Cardiac septum (tissue), 1 donor: ENCODE results near the gene ZSCAN23. TPM values are rescaled to one million over a fixed set of nuclear protein-coding genes. Genes with fewer than 3 reads are reported as not detected.
"Not testable (repeated sequence)": the region's sequence is repeated elsewhere in the genome, so short reads cannot be mapped to it uniquely, and the experiment has no call there.

Experiments used
- DNase-seq: peaks from one replicate; pipeline ENCODE4 v3.0.0-alpha.2; 2020; ENCODE audit warnings: low spot score
- intact Hi-C: fragments of 100-400 bp; cut with DNase I; formaldehyde crosslinking; loops from one replicate; pipeline ENCODE4 v1.14.0; 2022
- total RNA-seq: library from RNA; stranded (reverse); fragmentation: NEBNext Ultra II Directional; extraction: Animal tissue kit (Norgen Biotek cat#: 25700); gene quantifications from one replicate; pipeline ENCODE4 v1.2.1, GENCODE V29; 2021
- donor health status: DM: no; HTN: no; CAD: no.

ZSCAN23 gene
- total RNA-seq, 1 donor from 2014 or later: 1.6 TPM

DNA sequence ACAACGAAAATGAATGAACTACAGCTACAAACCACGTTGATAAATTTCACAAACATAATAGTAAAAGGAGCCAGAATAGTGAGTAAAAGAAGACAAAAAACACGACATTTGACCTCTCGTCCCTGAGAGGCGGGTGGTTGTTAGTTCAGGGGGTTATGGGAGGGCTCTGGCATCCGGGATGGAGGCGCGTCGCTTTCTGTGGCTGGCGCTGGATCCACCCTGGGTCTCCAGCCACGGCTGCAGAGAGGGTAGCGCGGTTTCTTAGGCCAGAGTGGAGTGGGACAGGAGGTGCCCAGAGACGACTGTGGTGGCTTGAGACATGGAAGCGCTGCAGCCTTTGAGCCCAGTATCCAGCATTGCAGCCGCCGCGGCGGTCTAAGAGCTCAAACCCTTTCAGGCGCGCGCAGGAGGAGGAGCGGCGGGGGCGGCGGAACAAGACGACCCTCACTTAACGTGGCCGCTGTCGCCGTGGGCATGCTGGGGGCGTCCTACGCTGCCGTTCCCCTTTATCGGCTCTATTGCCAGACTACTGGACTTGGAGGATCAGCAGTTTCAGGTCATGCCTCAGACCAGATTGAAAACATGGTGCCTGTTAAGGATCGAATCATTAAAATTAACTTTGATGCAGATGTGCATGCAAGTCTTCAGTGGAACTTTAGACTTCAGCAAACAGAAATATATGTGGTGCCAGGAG lies 3.7 kb upstream of the ZSCAN23 start:
- no peak for DNase-seq
- intact Hi-C loops: no loop called here

DNA sequence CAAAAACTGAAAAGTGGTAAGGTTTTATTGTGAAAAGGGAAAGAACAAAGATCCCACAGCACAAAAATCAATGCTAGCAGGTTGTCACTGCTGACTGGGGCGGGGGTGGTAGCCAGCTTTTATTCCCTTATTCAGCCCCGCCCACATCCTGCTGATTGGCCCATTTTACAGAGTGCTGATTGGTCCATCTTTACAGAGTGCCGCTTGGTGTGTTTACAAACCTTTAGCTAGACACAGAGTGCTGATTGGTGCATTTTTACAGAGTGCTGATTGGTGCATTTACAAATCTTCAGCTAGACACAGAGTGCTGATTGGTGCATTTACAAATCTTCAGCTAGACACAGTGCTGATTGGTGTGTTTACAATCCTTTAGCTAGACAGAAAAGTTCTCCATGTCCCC lies 1.5 kb upstream of the ZSCAN23 start:
- intact Hi-C loops, DNase-seq: not testable (repeated sequence)

- DNase-seq: no peak
- intact Hi-C loops: loop anchor here (2.0 kb wide), 1 partner anchor 44 kb away; the partner anchor contains the start of gene ZSCAN12
Measured at GRCh38 chr6:28442586-28442985, 705 bp downstream of the ZSCAN23 start.

- no peak for DNase-seq
- intact Hi-C loops: no loop called here
Measured at GRCh38 chr6:28436404-28436803, 6.9 kb downstream of the ZSCAN23 start.

DNA sequence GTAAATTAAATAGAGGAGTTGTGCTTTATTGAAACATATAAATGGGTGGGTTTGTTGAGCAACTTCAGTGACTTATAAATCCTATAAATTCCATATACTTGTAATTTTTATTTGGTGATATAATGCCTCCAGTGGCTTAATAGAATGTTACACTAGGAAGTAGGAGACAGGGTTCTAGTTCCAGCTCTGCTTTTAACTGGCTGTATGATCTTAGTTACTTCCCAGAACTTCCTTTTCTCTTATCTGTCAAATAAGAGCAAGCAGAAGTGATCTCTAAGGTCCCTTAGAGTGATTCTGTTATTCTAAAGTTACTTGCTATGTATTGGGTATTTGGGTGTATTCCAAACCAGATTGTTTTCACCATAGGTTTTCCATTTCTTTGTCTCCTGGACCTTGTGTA lies 10.2 kb downstream of the ZSCAN23 start:
- intact Hi-C loops: no loop called here
- DNase-seq: no peak

DNA sequence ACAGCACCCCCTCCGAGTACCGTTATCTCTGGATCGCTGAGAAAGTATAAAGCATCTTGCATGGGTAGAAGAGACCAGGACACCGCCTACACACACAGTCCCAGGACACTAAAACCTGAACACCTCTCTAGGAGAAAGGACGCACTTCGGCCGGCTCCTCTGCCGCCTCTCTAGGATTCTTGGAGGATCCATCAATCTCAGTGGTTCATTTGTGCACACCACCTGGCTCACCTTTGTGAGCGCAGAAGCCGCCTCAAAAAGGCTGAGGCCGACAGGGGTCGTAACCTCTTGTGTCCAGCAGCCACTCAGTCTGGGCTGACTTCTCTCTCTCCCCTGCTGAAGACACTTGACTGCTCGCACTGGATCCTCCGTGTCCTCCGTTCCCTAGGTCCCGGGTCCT lies 13.5 kb downstream of the ZSCAN23 start:
- intact Hi-C loops: no loop called here

DNA sequence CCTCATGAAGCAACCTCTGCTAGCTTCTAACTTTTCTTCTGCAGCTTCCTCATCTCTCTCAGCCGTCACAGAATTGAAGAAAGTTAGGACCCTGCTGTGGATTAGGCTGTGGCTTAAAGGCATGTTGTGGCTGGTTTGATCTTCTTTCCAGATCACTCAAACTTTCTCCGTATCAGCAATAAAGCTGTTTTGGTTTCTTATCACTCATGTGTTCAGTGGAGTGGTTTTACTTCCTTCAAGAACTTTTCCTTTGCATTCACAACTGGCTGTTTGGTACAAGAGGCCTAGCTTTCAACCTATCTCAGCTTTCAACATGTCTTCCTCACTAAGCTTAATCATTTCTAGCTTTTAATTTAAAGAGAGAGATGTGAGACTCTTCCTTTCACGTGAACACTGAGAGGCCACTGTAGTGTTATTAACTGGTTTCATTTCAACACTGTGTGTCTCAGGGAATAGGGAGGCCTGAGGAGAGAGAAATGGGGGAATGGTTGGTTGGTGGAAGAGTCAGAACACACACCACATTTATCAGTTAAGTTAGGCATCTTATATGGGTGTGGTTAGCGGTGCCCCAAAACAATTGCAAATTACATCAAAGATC lies 17.2 kb downstream of the ZSCAN23 start:
- intact Hi-C loops: no loop called here
- DNase-seq: no peak

More for the DNA sequence above, 13.5 kb downstream of the ZSCAN23 start:
- no peak for DNase-seq

DNA sequence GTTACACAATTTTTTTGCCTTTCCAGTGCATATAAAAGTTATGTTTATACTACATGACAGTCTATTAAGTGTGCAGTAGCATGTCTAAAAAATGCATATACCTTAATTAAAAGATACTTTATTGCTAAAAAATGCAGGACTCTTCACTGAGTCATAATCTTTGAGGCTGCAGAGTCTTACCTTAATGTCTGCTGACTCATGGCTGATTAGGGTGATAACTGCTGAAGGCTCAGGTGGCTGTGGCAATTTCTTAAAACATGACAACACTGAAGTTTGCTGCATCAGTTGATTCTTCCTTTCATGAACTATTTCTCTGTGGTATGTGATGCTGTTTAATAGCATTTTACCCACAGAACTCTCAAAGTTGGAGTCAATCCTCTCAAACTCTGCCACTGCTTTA lies 19.1 kb downstream of the ZSCAN23 start:
- intact Hi-C loops: no loop called here
- no peak for DNase-seq

DNA sequence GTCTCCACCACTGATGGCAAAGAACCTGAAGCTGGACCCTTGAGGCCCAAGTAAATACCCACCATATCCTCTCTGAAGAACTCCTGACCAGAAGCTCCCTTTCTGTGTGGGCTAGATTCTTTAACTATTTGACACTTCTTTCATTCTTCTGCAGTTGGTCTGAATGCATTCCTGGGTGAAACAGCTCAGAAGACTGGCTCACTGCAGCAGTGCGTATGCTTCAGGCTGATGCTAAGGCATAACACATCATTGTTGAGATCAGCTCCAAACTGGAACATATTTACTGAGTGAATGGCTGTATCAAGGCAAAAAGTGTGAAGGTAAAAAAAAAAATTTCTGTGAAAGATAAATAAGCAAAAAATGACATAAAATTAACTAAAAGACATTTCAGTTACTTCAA lies 19.7 kb downstream of the ZSCAN23 start:
- intact Hi-C loops: no loop called here
- no peak for DNase-seq

DNA sequence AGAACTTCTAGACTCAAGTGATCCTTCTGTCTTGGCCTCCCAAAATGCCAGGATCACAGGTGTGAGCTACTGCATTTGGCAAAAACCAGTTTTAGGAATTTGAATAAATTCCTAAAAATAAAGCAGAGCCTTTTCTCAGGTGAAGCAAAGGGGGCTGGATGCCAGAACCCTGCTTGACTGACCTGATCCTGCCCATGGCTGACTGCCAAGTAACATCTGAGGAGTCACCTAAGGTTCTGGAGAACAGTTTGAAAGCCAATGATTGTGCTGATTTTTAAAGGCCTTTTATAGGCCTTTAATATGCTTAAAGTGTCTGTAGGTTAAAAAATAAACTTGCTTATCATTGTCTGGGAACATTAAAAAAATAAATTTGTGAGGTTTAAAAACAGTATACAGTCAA lies 29.6 kb downstream of the ZSCAN23 start:
- intact Hi-C loops: no loop called here
- no peak for DNase-seq

DNA sequence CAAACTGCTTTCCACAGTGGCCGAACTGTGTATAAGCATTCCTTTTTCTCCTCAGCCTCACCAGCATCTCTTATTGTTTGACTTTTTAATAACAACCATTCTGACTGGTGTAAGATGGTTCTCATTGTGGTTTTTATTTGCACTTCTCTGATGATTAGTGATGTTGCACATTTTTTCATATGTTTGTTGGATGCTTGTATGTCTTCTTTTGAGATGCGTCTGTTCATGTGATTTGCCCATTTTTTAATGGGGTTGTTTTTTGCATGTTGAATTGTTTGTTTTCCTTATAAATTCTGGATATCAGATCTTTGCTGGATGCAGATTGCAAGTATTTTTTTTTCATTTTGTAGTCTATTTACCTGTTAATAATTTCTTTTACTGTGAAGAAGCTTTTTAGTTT lies 32.5 kb downstream of the ZSCAN23 start:
- no peak for DNase-seq
- intact Hi-C loops: no loop called here

GRCh38 chr6:28408076-28408802 lies 35.1 kb downstream of the ZSCAN23 start:
- intact Hi-C loops: no loop called here
- DNase-seq: no peak

DNA sequence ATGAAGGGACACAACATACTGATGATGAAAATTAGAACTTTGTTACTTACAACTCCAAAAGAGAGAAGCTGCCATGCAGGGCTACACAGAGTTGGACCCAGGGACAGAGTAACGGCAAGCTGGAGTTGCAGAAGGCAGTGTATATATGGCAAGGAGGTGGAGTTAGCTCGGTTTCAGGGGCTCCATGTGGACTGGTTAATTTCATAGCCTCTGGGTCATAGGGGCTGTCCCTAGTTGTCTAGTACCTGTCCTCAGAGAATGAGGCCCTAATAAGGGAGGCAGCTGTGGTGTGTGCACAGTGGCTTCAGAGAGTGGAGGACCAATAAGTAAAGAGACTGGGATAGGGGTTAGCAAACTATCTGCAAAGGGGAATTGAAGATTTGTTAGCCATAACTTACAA lies 35.9 kb downstream of the ZSCAN23 start:
- intact Hi-C loops: no loop called here
- DNase-seq: no peak

DNA sequence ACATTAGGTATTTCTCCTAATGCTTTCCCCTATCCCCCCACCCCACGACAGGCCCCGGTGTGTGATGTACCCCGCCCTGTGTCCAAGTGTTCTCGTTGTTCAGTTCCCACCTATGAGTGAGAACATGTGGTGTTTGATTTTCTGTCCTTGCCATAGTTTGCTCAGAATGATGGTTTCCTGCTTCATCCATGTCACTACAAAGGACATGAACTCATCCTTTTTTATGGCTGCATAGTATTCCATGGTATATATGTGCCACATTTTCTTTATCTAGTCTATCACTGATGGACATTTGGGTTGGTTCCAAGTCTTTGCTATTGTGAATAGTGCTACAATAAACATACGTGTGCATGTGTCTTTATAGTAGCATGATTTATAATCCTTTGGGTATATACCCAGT lies 39.4 kb downstream of the ZSCAN23 start:
- intact Hi-C loops: not testable (repeated sequence)

DNA sequence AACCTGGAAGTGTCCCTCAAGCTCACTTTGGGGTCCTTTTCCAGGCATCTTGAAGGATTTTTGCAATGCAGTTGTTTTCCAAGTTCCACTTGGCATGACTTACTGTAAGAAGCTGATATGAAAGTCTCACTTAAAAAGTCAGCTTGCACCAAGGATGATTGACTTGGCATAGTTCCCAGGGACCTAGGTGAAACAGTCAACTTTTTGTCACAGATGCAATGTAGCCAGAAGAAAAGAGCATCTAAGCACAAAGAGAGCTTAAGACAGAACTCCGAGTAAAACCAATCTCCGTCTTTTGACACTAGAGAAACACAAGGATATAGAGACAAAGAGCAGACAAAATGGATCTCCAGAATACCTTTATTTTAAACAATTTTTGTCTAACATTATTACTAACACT lies 41.1 kb downstream of the ZSCAN23 start:
- DNase-seq: no peak
- intact Hi-C loops: no loop called here

More for the DNA sequence above, 39.4 kb downstream of the ZSCAN23 start:
- DNase-seq: not testable (repeated sequence)

- intact Hi-C loops: no loop called here
Measured at GRCh38 chr6:28401172-28401571, 42.1 kb downstream of the ZSCAN23 start.

DNA sequence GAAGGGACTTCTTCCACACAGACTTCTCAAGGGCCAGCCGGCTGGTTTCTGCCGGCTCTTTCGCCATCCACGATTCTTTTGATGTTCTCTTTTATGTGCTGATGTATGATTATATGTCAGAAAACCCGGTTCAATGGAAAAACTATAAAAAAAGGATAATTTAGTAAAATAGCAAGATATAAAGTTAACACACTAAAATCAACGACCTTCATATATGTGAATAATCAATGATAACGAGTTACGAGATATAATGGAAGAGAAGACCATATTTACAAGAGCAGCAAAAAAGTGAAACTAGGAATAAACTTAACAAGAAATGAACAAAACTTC lies 43.2 kb downstream of the ZSCAN23 start:
- intact Hi-C loops: no loop called here
- DNase-seq: no peak

More at GRCh38 chr6:28401172-28401571, 42.1 kb downstream of the ZSCAN23 start:
- no peak for DNase-seq

DNA sequence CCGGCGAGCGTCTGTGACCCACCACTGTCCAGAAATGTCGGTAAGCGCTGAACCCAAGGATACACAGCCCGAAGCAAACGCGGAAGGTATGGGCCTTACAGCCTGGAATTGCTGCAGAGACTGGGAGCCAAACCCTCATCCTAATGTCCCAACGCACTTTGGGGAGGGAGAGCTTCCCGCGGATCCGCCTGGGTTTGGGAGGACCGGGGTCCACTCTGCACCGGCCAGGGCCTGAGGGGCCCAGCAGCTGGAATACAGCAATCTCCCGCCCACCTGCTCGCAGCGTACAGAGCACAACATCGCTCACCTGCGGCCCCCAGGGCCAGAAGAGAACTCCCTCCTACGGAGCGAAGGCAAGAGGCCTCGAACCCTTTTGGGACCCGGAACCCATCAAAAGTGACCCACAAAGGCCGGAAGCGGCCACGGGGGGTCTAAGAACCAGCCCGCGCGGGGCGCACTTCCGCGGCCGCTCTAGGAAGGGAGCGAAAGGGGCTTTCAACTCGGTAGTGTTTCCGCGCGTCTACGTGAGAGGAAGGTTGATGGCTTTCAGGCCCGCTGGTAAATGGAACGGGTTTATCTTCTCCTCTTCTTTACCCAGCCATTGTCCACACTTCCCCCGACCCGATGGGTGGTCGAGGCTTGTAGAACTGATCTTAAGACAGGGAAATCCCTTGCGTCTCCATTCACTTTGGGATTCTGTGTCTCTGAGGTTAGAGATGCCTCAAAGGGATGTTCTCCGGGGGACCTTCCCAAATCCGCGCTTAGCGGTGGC lies 43.8 kb downstream of the ZSCAN23 start, which contains the start of gene ZSCAN12:
Gene ZSCAN12, minus strand, starts transcription at position 398 of the 772 bp plus-strand sequence. CDS start 1,342 bp downstream, outside the sequence.
- DNase-seq: peak; percentile 79
- intact Hi-C loops: loop anchor here (2.0 kb wide), 1 partner anchor 43 kb away; the partner anchor contains the start of gene ZSCAN23

- intact Hi-C loops: no loop called here
- no peak for DNase-seq
Measured at GRCh38 chr6:28395918-28396317, 47.4 kb downstream of the ZSCAN23 start.
